ENCODE data around the gene COL5A1.

The COL5A1 gene

DNA sequence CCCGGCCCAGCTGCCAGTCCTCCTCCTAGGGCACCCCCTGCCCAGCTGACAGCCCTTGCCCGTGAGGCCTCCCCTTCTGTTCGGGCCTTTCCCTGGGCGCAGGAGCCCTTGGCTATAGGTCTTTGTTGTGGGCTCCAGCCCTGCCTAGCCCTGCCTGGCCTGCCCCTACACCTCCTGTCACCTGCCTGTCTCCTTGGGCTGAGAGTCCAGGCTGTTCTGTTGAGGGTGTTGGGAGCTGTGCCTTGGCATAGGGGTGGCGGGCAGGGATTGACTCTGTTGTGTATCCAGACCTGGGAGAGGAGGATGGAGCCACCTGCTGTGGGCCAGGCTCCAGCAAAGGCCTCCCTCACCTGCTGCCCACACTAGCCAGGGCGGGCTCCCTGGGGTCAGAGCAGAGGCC, 250.6 kb downstream of the COL5A1 start:
- ATAC-seq, result no peak
- no peak for TF ChIP-seq CSRNP3 (CRISPR knock-in tag; IDR thresholded peaks at IDR 0.05)
- TF ChIP-seq GLIS3 (CRISPR knock-in tag; IDR thresholded peaks at IDR 0.05), result no peak
- TF ChIP-seq PATZ1 (CRISPR knock-in tag; IDR thresholded peaks at IDR 0.05; ENCODE audit: borderline replicate concordance), result no peak
- no peak for TF ChIP-seq ARNTL (CRISPR knock-in tag; IDR thresholded peaks at IDR 0.05; ENCODE audit: borderline replicate concordance, low read depth)
- TF ChIP-seq ESRRG (CRISPR knock-in tag; IDR thresholded peaks at IDR 0.05), result no peak
- TF ChIP-seq ZNF565 (CRISPR knock-in tag; conservative IDR thresholded peaks at IDR 0.05; ENCODE audit: low read depth), result no peak
- TF ChIP-seq OSR1 (CRISPR knock-in tag; IDR thresholded peaks at IDR 0.05), result no peak
- no peak for TF ChIP-seq ZFP30 (CRISPR knock-in tag; IDR thresholded peaks at IDR 0.05)
- no peak for TF ChIP-seq PPARA (CRISPR knock-in tag; IDR thresholded peaks at IDR 0.05; ENCODE audit: borderline replicate concordance)
- TF ChIP-seq TCF4 (CRISPR knock-in tag; IDR thresholded peaks at IDR 0.05; ENCODE audit: borderline replicate concordance), result no peak
- TF ChIP-seq ZC3H10 (CRISPR knock-in tag; IDR thresholded peaks at IDR 0.05), result no peak
- no peak for TF ChIP-seq ZNF70 (CRISPR knock-in tag; IDR thresholded peaks at IDR 0.05)
- TF ChIP-seq, protein P1, sequence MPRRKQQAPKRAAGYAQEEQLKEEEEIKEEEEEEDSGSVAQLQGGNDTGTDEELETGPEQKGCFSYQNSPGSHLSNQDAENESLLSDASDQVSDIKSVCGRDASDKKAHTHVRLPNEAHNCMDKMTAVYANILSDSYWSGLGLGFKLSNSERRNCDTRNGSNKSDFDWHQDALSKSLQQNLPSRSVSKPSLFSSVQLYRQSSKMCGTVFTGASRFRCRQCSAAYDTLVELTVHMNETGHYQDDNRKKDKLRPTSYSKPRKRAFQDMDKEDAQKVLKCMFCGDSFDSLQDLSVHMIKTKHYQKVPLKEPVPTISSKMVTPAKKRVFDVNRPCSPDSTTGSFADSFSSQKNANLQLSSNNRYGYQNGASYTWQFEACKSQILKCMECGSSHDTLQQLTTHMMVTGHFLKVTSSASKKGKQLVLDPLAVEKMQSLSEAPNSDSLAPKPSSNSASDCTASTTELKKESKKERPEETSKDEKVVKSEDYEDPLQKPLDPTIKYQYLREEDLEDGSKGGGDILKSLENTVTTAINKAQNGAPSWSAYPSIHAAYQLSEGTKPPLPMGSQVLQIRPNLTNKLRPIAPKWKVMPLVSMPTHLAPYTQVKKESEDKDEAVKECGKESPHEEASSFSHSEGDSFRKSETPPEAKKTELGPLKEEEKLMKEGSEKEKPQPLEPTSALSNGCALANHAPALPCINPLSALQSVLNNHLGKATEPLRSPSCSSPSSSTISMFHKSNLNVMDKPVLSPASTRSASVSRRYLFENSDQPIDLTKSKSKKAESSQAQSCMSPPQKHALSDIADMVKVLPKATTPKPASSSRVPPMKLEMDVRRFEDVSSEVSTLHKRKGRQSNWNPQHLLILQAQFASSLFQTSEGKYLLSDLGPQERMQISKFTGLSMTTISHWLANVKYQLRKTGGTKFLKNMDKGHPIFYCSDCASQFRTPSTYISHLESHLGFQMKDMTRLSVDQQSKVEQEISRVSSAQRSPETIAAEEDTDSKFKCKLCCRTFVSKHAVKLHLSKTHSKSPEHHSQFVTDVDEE (CRISPR knock-in tag; IDR thresholded peaks at IDR 0.05), result no peak
- TF ChIP-seq SNAI2 (CRISPR knock-in tag; IDR thresholded peaks at IDR 0.05), result no peak
- TF ChIP-seq RARB (CRISPR knock-in tag; IDR thresholded peaks at IDR 0.05), result no peak
- TF ChIP-seq CSDC2 (CRISPR knock-in tag; IDR thresholded peaks at IDR 0.05), result no peak
- TF ChIP-seq, protein P2, sequence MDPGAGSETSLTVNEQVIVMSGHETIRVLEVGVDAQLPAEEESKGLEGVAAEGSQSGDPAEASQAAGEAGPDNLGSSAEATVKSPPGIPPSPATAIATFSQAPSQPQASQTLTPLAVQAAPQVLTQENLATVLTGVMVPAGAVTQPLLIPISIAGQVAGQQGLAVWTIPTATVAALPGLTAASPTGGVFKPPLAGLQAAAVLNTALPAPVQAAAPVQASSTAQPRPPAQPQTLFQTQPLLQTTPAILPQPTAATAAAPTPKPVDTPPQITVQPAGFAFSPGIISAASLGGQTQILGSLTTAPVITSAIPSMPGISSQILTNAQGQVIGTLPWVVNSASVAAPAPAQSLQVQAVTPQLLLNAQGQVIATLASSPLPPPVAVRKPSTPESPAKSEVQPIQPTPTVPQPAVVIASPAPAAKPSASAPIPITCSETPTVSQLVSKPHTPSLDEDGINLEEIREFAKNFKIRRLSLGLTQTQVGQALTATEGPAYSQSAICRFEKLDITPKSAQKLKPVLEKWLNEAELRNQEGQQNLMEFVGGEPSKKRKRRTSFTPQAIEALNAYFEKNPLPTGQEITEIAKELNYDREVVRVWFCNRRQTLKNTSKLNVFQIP (CRISPR knock-in tag; IDR thresholded peaks at IDR 0.05; ENCODE audit: borderline replicate concordance, low read depth), result no peak
- no peak for TF ChIP-seq ZNF8 (CRISPR knock-in tag; IDR thresholded peaks at IDR 0.05)
- TF ChIP-seq ZFP3 (CRISPR knock-in tag; IDR thresholded peaks at IDR 0.05), result no peak
- TF ChIP-seq ISL1 (CRISPR knock-in tag; IDR thresholded peaks at IDR 0.05), result no peak

- TF ChIP-seq, protein P1 (CRISPR knock-in tag; IDR thresholded peaks at IDR 0.05), result no peak
- TF ChIP-seq RARB (CRISPR knock-in tag; IDR thresholded peaks at IDR 0.05), result no peak
- ATAC-seq, result no peak
Measured at GRCh38 chr9:134892820-134893420, 251.3 kb downstream of the COL5A1 start.

All from SK-N-SH treated with all-trans-retinoic acid at 6 μM for 48 hours (cell line).